GM12801 (cell line): Measurements from ENCODE around the gene SPTAN1.

Experiments used
- TF ChIP-seq, protein P1 (sequence below): IDR thresholded peaks from one replicate; pipeline ENCODE4 v1.5.1; 2011; ENCODE audit warnings: control low read depth; ENCODE audit not compliant: insufficient read length; ENCODE audit errors: extremely low read depth

The SPTAN1 gene

DNA sequence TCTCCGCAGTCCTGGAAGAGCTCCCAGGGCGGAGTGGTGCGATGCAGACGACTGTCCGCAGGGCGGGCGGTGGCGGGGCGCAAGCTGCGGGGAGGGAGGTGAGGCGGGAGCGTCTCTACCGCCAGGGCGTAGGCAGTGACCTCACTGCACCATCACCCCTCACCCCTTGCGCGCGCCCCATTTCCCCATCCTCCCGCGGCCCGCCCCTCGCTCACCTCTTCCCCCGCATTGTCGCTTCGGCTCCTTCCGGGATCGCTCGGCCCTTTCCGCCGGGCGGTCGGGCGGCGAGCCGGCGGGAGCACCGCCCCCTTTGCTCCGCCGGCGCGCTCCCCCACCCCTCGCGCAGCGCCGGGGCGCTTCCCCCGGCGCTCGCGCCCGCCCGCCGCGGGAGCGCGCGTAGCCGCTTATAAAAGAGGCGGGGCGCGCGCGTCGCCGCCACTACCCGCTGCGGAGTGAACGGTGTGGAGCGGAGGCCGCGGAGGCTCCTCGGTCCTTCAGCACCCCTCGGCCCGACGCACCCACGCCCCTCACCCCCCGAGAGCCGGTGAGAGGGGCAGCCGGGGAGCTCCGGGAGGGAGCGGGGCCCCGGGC, at the start of gene SPTAN1:
Gene SPTAN1, plus strand, starts transcription at position 435 of the 591 bp plus-strand sequence. CDS start 14,154 bp downstream, outside the sequence.
- TF ChIP-seq, protein P1, sequence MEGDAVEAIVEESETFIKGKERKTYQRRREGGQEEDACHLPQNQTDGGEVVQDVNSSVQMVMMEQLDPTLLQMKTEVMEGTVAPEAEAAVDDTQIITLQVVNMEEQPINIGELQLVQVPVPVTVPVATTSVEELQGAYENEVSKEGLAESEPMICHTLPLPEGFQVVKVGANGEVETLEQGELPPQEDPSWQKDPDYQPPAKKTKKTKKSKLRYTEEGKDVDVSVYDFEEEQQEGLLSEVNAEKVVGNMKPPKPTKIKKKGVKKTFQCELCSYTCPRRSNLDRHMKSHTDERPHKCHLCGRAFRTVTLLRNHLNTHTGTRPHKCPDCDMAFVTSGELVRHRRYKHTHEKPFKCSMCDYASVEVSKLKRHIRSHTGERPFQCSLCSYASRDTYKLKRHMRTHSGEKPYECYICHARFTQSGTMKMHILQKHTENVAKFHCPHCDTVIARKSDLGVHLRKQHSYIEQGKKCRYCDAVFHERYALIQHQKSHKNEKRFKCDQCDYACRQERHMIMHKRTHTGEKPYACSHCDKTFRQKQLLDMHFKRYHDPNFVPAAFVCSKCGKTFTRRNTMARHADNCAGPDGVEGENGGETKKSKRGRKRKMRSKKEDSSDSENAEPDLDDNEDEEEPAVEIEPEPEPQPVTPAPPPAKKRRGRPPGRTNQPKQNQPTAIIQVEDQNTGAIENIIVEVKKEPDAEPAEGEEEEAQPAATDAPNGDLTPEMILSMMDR: no peak

DNA sequence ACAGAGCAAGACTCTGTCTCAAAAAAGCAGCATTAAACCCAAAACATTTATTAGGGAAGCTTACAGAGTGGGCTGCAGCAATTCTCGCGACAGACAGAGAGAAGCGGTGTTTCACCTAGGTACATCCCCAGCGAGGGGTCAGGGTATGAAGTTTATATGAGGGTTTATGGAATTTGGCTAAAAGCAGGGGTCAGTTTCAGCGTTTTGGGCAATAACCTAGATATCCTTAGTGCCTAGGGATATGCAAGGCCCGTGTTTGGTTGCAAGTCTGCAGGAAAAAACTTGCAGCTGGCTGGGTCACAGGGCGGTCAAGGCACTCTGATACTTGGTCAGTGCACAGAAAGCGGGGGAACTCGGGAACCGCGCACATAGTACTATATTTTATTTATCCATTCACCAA, 48.5 kb upstream of the SPTAN1 start:
- TF ChIP-seq, protein P1: no peak

- TF ChIP-seq, protein P1: no peak
Observed at GRCh38 chr9:128504485-128505413, 47.6 kb upstream of the SPTAN1 start, which contains the start of gene GLE1. TSS of gene GLE1 (plus strand) at chr9:128504719. CDS start at chr9:128504806, 87 bp downstream.

DNA sequence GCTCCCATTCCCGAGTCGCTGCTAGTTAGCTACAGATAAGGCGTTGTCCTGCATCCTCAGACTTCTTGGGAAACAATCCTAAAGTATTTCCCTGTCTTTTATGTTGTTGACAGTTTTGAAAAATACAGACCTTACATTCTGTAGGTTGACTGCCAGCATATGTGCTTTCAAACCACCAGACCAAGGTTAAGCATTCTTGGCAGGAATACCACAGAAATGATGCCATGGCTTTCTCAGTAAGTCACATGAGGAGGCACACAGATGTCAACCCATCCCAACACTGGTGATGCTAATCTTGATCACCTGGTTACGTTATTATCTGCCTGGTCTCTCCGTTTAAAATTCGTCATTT, 47.0 kb upstream of the SPTAN1 start:
- TF ChIP-seq, protein P1: no peak

DNA sequence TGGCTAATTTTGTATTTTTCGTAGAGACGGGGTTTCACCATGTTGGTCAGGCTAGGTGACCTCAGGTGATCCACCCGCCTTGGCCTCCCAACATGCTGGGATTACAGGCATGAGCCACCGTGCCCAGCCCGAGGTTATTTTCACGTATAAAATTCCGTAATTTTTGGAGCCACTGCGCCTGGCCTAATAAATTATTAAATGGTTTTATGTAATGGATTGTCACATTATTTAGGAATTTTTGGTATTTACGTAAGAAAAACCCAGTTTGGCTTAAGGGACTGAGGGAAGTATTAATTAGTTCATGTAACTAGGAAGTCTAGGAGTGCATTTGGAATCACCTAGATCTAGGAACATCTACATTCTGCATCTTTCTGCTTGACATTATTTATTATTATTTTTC, 39.6 kb upstream of the SPTAN1 start:
- TF ChIP-seq, protein P1: no peak

DNA sequence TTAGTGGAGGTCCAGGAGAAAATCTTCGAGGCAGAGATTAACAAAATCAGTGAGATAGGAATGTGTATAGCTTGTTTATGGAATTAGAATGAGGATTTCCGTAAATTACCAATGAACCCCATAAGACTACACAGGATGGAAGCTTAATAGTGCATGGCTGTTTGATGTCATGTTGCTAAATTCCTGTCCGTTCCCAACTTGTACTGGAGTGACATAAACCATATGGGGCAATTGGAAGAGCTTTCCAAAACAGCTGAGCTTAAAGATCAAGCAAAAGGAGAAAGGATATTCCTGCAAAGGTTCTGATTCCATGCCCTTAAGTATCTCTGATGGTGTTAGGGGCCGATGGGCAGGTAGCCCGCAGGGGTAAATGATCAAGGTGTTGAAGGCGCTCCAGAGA, 30.4 kb upstream of the SPTAN1 start:
- TF ChIP-seq, protein P1: no peak

DNA sequence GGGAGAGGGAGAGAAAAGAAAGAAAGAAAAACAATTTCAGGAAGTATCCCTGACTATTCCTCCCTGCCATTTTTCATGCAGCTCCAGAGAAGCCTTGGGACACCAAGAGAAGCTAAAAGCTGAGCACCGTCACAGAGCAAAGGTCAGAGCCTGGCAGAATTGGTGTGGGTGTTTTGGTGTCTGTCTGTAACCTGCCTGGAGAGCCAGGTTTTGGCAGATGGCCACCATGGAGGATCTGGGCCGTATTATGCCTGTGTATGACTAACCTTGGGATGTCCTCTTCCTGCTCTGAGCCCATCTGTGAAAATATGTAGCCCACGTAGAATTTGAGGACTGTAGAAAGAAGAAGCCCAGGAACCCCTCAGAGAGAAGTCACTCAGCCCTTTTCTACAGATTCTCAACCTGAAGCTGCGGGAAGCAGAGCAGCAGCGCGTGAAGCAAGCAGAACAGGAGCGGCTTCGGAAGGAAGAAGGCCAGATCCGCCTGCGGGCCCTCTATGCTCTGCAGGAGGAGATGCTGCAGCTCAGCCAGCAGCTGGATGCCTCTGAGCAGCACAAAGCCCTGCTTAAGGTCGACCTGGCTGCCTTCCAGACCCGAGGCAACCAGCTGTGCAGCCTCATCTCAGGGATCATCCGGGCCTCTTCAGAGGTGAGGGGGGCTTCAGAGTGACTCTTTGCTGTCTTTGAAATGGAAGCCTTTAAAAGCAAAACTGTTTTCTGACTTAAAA, 29.0 kb upstream of the SPTAN1 start:
- TF ChIP-seq, protein P1: no peak
